Activated naive CD4-positive, alpha-beta T cell treated with anti-CD3 and anti-CD28 coated beads for 36 hours (primary cell): ENCODE measurements around the gene FLT1. TPM values are rescaled to one million over a fixed set of nuclear protein-coding genes. Genes with fewer than 3 reads are reported as not detected.

Experiments used
- CTCF ChIA-PET: fragments of 350-600 bp; sonication (Branson Sonifier 250); formaldehyde crosslinking; loops from one replicate; lab custom pipeline; 2021; ENCODE audit warnings: antibody characterized with exemption; lab: Charles Lee
- DNase-seq: peaks from one replicate; pipeline ENCODE4 v3.0.0-alpha.2; 2020
- H3K27ac Mint-ChIP-seq: one replicate; pipeline ENCODE4 v1.8.0; 2021; ENCODE audit warnings: mild to moderate bottlenecking, mixed read lengths
- H3K27me3 Mint-ChIP-seq: one replicate; pipeline ENCODE4 v1.8.0; 2021; ENCODE audit warnings: low read depth, mixed read lengths
- H3K36me3 Mint-ChIP-seq: one replicate; pipeline ENCODE4 v1.8.0; 2021; ENCODE audit warnings: low read depth, mixed read lengths
- H3K4me1 Mint-ChIP-seq: one replicate; pipeline ENCODE4 v1.8.0; 2021; ENCODE audit warnings: low read depth, mixed read lengths
- H3K4me3 Mint-ChIP-seq: one replicate; pipeline ENCODE4 v1.8.0; 2021; ENCODE audit warnings: mild to moderate bottlenecking, moderate library complexity, mixed read lengths
- H3K9me3 Mint-ChIP-seq: one replicate; pipeline ENCODE4 v1.8.0; 2021; ENCODE audit warnings: mixed read lengths
- intact Hi-C: fragments of 100-400 bp; cut with micrococcal nuclease; formaldehyde crosslinking; loops from one replicate; pipeline ENCODE4 v1.15.1; 2023
- total RNA-seq, 2 experiments: library from RNA; stranded (reverse); gene quantifications; one replicate each; pipeline ENCODE4 v1.2.3, GENCODE V29; 2021

Gene FLT1
- total RNA-seq, 2 experiments from 2014 or later, result 21.8 to 21.9 TPM

DNA sequence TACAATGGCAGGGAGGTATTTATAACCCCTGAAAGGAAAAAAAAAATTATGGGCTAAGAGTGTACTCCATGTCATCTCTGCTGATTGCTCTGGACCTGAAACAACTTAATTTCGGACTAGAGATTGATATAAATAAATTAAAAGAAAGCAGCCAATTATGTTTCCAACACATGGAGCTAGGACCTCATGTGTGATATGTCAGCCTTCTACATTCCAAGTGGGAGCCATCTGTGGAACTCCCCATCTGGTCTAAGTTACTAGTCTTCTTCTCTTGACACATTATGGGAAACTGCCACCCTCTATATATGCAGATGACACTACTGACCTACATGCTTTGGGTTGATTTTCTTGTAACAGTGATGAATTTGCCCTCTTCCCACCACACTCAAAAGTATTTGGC, 86.1 kb downstream of the FLT1 start:
- H3K9me3 Mint-ChIP-seq, result no peaks in the 10 kb centered on the region
- H3K27ac Mint-ChIP-seq, result no peak overlapping the region
- peaks cover 2% of the 10 kb centered on the region for H3K27me3 Mint-ChIP-seq
- CTCF ChIA-PET, result interaction anchor here (0.7 kb wide), 2 partner anchors 9 to 49 kb away, joined by 3 read pairs; no protein-coding TSS in a partner anchor
- intact Hi-C loops, result loop anchor here (10.0 kb wide), 1 partner anchor 386 kb away; no protein-coding TSS in a partner anchor
- H3K36me3 Mint-ChIP-seq, result peaks cover 5% of the 10 kb centered on the region
- DNase-seq, result no peak
- H3K4me1 Mint-ChIP-seq, result peaks cover 19% of the 10 kb centered on the region
- H3K4me3 Mint-ChIP-seq, result no peak overlapping the region

DNA sequence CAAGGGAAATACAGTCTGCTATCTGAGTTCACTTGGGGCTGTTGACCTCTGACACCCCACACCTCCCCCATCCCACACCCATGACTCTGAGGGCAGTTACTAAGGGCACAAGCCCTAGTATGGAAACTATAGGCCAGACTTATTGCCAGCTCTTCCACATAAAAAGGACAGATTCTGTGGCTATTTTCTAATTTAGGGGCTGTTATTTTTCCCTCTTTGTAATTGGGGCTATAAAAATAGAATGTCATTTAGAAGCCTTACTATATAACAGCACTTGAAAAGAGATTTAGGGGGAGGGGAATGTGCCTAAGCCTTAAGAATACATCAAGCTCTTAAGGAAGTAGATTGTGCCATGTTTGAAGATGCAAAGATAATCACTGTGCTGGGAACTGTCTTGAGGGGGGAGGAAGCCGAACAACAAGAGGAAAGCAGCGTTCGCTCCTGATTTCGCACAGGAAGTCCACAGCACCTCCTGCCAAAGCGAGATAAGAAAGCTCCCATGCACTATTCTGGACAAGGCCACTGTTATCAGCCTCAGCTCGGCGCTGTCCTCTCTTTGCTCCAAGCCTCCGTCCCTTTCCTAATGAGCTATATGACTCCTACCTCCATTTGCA, 86.6 kb downstream of the FLT1 start:
- CTCF ChIA-PET, result no interaction called here
- no peak for DNase-seq
- H3K4me3 Mint-ChIP-seq, result no peak overlapping the region
- H3K27ac Mint-ChIP-seq, result no peak overlapping the region
- intact Hi-C loops, result loop anchor here (10.0 kb wide), 1 partner anchor 386 kb away; no protein-coding TSS in a partner anchor
- no peaks in the 10 kb centered on the region for H3K9me3 Mint-ChIP-seq
- H3K36me3 Mint-ChIP-seq, result peaks cover 5% of the 10 kb centered on the region
- peaks cover 19% of the 10 kb centered on the region for H3K4me1 Mint-ChIP-seq
- H3K27me3 Mint-ChIP-seq, result peaks cover 2% of the 10 kb centered on the region

DNA sequence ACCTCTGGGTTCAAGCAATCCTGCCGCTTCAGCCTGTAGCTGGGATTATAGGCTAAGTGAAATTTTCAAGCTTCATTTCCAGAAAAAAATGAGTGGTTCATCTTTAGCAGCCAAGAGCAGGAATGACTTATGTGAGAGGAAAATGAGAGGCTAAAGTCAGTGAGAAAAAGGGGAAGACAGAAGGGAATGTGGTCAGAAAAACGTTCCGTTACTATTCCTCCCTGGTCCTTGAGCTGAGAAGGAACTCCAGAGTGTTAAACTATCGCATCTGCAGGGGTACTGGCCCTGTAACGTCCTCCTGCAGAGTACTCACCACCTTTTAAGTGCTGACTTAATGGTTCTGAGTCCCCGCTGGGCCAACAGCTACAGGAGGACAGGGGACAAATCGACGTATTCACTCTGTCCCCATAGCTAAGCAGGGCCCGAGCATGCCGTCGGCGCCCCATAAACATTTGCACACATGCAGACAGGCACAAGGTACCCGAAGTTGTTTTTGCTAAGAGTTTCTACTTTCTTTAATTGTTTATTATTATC, 88.1 kb downstream of the FLT1 start:
- Mint-ChIP-seq H3K27me3 (peaks cover 2% of the 10 kb centered on the region), H3K4me1 (peaks cover 21% of the 10 kb centered on the region), H3K4me3 (no peak overlapping the region), H3K27ac (no peak overlapping the region), H3K36me3 (peaks cover 4% of the 10 kb centered on the region), H3K9me3 (no peaks in the 10 kb centered on the region)
- intact Hi-C loops, result loop anchor here (10.0 kb wide), 1 partner anchor 388 kb away; no protein-coding TSS in a partner anchor
- CTCF ChIA-PET, result no interaction called here
- DNase-seq, result no peak

DNA sequence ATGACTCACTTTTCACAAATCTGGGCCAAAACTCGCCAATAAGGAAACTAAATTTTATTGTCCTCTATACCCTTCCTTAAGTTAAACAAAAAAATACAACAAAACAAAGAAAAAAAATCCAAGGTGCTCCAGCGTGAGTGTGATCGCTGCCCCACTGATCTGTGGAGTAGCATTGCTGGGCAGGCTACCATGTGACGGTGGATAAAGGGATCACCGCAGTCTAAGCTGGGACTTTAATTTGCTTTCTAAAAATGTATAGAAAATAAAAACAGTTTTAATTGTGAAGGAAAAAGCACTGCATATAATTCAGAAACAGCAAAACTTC, 92.9 kb downstream of the FLT1 start:
- Mint-ChIP-seq H3K27me3 (no peaks in the 10 kb centered on the region), H3K36me3 (peaks cover 7% of the 10 kb centered on the region), H3K27ac (no peak overlapping the region), H3K9me3 (no peaks in the 10 kb centered on the region), H3K4me1 (peaks cover 8% of the 10 kb centered on the region), H3K4me3 (no peak overlapping the region)
- intact Hi-C loops, result loop anchor here (10.0 kb wide), 1 partner anchor 393 kb away; no protein-coding TSS in a partner anchor
- CTCF ChIA-PET, result interaction anchor here (1.3 kb wide), 1 partner anchor 396 kb away, joined by 3 read pairs; no protein-coding TSS in a partner anchor
- no peak for DNase-seq

DNA sequence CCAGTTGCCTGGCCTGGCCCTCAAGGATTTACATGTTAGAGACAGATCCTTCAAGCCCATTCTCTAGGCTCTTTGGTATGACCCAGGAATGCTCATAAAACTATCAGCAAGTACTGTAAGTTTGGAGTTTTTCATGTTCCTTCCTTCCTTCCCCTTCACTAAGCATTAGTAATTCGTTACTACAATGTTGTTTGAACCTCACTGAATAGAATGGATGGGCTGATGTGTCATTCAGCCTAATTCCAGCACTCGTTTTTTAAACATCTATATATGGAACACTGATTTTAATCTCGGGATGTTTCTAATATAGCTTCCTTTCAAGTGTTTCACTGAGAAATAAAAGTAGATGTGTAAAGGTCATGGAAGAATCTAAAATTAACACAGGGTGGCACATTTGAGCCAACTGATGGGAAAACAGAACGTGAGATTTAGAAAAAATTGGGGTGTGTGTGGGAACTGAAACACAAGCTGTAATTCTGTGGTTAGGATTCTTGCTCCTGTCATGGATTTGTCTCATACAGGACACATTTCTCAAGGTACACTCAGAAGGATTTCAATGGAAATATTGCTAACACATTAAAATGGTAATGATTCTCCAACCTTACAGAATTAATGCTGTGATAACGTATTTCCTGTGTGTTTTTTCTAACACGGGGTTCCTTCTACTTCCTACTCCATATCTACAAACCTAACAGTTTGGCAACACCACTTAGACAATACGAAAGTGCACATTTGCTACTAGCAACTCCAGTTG, 93.4 kb downstream of the FLT1 start:
- no peak for DNase-seq
- H3K27ac Mint-ChIP-seq, result no peak overlapping the region
- no peaks in the 10 kb centered on the region for H3K9me3 Mint-ChIP-seq
- CTCF ChIA-PET, result interaction anchor here (0.6 to 1.4 kb wide), 3 partner anchors 9 to 396 kb away, joined by 3 to 5 read pairs (median 4); no protein-coding TSS in a partner anchor
- no peak overlapping the region for H3K4me3 Mint-ChIP-seq
- intact Hi-C loops, result loop anchor here (10.0 kb wide), 1 partner anchor 393 kb away; no protein-coding TSS in a partner anchor
- H3K4me1 Mint-ChIP-seq, result peaks cover 8% of the 10 kb centered on the region
- no peaks in the 10 kb centered on the region for H3K27me3 Mint-ChIP-seq
- peaks cover 9% of the 10 kb centered on the region for H3K36me3 Mint-ChIP-seq

DNA sequence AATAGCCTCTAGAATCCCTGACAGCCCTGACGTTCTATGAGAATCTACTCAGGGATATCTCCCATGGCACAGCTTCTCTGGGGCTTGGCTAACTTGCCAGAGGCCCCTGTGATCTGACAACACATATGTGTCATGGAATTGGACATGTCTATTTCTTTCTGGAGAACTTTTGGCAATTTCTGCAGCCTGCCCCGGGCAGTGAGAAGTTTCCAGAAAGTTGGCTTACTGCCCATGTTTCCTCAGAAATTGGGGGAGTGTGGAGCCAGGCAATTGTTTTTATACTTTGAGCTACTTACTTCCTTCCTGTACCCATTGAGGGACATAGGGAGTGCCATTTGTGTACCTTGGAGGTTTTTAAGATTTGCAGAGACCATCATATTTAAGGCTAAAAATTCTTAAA, 98.9 kb downstream of the FLT1 start:
- CTCF ChIA-PET, result interaction anchor here (1.0 kb wide), 1 partner anchor 175 kb away, joined by 3 read pairs; no protein-coding TSS in a partner anchor
- Mint-ChIP-seq H3K9me3 (no peaks in the 10 kb centered on the region), H3K36me3 (peaks cover 10% of the 10 kb centered on the region), H3K4me1 (no peaks in the 10 kb centered on the region), H3K4me3 (no peak overlapping the region), H3K27ac (no peak overlapping the region), H3K27me3 (no peaks in the 10 kb centered on the region)
- no peak for DNase-seq
- intact Hi-C loops, result no loop called here

DNA sequence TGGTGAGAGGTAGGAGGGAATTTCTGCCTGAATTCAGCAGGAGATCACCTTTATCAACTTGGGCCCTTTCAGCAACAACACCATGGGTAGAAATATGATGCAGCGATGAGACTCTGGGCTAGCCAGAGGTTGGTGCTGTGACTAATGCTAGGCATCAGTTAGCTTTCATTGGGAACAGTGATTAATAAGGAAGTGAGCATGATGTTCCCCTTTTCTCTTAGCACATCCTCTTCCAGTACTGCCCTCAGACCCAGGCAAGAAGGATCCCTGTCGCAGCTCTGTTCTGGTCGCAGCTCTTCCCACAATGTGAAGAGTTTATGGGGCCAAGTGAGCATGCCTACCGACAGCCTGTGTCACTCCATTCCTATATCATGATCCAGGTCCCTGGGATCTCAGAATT, 100.5 kb downstream of the FLT1 start:
- no peaks in the 10 kb centered on the region for H3K4me1 Mint-ChIP-seq
- CTCF ChIA-PET, result interaction anchor here (0.6 kb wide), 1 partner anchor 1796 kb away, joined by 3 read pairs; no protein-coding TSS in a partner anchor
- no peak overlapping the region for H3K27ac Mint-ChIP-seq
- no peak for DNase-seq
- no peaks in the 10 kb centered on the region for H3K9me3 Mint-ChIP-seq
- no peak overlapping the region for H3K4me3 Mint-ChIP-seq
- intact Hi-C loops, result no loop called here
- H3K27me3 Mint-ChIP-seq, result no peaks in the 10 kb centered on the region
- peaks cover 10% of the 10 kb centered on the region for H3K36me3 Mint-ChIP-seq

DNA sequence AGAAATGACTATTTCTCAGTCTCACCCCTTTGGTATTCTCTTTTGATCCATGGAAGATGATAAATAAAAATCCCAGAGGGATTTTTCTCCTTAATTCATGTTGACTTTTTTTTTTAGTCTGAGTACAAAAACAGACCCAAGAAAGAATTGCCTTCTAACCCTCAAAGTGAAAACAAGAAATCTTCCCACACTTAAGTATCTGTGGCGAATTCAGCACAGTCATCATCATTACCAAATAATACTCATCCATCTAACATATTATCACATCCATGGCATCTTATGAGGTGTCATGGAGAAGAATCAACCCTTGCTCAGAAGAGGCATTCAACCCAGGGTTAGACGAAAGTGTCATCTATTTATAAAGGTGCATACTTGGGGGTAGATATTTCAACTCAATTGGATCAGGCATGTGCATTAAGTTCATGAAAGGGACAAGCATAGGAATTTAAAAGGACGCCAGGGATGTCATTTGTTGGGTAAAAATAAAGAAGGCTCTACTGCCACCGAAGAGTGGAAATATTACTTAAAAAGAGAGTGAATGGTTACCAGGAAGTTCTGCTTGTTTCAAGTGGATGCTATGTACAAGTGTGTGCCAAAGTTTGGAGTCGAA, 101.9 kb downstream of the FLT1 start:
- DNase-seq, result no peak
- H3K9me3 Mint-ChIP-seq, result no peaks in the 10 kb centered on the region
- no peaks in the 10 kb centered on the region for H3K4me1 Mint-ChIP-seq
- CTCF ChIA-PET, result interaction anchor here (1.1 kb wide), 1 partner anchor 8 kb away, joined by 5 read pairs; no protein-coding TSS in a partner anchor
- no peak overlapping the region for H3K4me3 Mint-ChIP-seq
- intact Hi-C loops, result no loop called here
- H3K27ac Mint-ChIP-seq, result no peak overlapping the region
- no peaks in the 10 kb centered on the region for H3K27me3 Mint-ChIP-seq
- H3K36me3 Mint-ChIP-seq, result peaks cover 4% of the 10 kb centered on the region

DNA sequence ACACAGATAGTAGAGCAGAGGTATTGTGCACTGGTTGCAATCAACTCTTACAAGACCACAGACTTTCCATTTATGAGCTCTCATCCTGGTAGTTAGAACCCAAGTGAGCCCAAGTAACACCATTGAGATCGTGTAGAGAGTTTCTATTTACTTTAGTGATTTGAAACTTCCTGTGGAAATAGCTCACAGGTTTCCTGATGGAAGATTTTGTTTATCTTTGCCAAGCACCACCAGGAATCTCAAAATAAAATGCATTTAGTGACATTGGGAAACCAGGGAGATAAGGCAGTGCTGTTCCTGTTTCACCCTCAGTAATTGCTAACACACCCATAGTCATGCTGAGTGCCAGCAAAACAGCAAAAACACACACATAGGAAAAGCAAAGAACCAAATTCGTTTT, 102.5 kb downstream of the FLT1 start:
- H3K9me3 Mint-ChIP-seq, result no peaks in the 10 kb centered on the region
- no peak overlapping the region for H3K27ac Mint-ChIP-seq
- intact Hi-C loops, result no loop called here
- peaks cover 4% of the 10 kb centered on the region for H3K36me3 Mint-ChIP-seq
- CTCF ChIA-PET, result interaction anchor here (1.1 kb wide), 1 partner anchor 9 kb away, joined by 5 read pairs; no protein-coding TSS in a partner anchor
- H3K4me1 Mint-ChIP-seq, result no peaks in the 10 kb centered on the region
- DNase-seq, result no peak
- no peaks in the 10 kb centered on the region for H3K27me3 Mint-ChIP-seq
- no peak overlapping the region for H3K4me3 Mint-ChIP-seq

DNA sequence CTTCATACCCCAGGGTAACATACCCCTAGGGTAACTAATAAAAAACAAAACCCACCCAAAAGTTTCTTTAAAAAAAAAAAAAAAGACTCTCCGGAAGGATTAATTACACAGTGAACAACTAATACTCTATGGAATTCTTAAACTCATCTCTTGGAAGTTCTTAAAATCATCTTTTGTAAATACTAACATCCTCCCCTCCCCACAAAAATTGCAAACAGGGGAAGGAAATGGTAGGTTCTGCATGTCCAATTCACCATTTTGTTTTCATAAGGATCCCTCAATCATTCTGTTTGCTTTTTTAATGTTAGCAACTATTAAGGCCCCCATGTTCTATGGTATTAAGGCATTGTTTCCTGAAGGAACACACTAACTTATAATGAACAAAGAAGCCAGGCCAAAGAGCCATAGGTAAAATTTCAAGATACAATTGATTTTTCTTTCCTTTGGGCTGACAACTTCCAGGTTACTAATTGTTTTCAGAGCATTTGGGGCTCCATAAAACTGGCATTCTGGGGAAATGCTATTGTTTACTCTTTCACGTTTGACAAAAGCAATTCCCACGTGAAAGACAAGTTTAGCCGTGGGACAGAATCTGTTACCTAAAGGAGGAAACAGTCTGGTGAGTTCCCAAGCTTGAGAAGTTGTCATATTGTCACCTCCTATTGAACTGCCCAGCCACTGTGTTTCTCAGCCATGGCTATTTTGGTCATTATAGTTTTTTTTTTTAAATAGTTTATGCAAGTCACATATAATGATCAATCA, 107.0 kb downstream of the FLT1 start:
- Mint-ChIP-seq H3K27me3 (peaks cover 2% of the 10 kb centered on the region), H3K9me3 (no peaks in the 10 kb centered on the region), H3K4me3 (no peak overlapping the region), H3K36me3 (peaks cover 5% of the 10 kb centered on the region), H3K4me1 (peaks cover 4% of the 10 kb centered on the region), H3K27ac (no peak overlapping the region)
- DNase-seq, result no peak
- intact Hi-C loops, result no loop called here
- CTCF ChIA-PET, result no interaction called here

DNA sequence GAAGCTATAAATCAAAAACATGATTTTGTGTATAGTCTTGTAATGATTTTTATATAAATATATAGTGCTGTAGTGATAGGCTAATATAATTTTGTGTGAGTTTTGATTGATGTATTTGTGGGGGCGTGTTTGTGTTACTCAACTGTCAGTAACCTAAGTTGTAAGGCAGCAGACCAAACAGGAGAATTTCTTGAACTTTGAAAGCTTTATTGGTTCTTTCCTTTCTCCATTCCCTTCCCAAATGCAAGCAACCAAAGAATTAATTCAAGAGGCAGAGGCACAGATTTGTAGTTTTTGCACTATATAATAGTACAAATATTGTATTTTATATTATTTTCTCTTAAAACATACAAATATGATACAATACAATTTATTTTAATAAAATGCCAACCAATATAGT, 109.6 kb downstream of the FLT1 start:
- H3K4me3 Mint-ChIP-seq, result no peak overlapping the region
- H3K27ac Mint-ChIP-seq, result no peak overlapping the region
- H3K4me1 Mint-ChIP-seq, result peaks cover 4% of the 10 kb centered on the region
- no peak for DNase-seq
- intact Hi-C loops, result no loop called here
- no peaks in the 10 kb centered on the region for H3K9me3 Mint-ChIP-seq
- CTCF ChIA-PET, result no interaction called here
- H3K36me3 Mint-ChIP-seq, result peaks cover 9% of the 10 kb centered on the region
- H3K27me3 Mint-ChIP-seq, result peaks cover 2% of the 10 kb centered on the region
